Gastroesophageal sphincter (tissue), 3 donors: Measurements from ENCODE around the gene TERB1.

ENCODE experiments used
- CTCF ChIP-seq, 4 experiments: fragments of 200-600 bp in 2 of 4; fragments of 450-650 bp in 2 of 4; sonication (generic) in 1 of 4; IDR thresholded peaks; one replicate each; pipeline ENCODE4 v1.5.1; 2017 to 2019; ENCODE audit warnings: antibody characterized with exemption in 4 of 4, mild to moderate bottlenecking in 2 of 4, moderate library complexity in 2 of 4
- EP300 ChIP-seq: sonication (generic); formaldehyde crosslinking; IDR thresholded peaks from one replicate; pipeline ENCODE4 v1.6.1; 2017; ENCODE audit warnings: antibody characterized with exemption, mild to moderate bottlenecking

DNA sequence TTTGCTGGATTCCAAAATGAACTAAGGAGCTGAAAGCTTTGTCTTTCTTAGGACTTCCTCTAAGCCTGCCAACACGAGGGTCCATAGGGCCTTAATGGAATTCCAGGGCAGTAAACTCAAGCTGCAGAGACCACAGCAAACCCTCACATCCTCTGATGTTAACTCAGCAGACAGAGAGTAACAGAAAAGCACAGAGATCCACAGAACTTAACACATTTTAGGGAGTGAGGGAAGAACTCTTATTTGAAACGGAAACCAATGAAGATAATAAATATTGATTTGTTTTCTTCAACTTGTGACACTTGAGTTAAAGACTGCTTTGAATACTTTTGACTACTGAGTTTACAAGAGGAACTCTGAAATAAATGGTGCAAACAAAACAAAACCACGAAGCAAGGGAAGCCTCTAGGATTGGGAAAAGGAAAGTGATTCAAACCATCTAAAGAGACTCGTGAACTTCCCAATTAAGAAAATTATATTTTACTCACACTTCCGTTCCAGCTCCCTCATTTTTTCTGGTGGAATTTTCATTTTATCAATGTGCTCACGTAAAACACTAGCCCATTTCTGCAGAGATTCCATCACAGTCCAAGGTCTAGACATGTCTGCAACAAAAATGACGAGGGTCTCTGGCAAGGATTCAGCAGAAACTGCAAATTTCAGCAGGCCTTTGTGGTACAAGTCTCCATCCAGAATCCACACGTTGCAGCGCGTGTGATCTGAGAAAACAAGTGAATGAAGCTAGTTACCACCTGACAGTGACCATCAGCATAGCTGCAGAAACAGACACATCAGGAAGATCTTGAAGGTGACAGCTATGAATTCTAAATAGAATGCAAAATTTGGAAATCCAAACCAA, 59.2 kb downstream of the TERB1 start:
- TF ChIP-seq CTCF (IDR thresholded peaks at IDR 0.05) (no peak), EP300 (no peak)
